ENCODE measurements around the gene ZSCAN25. TPM values are rescaled to one million over a fixed set of nuclear protein-coding genes. Genes with fewer than 3 reads are reported as not detected.
"Not testable (repeated sequence)": the region's sequence is repeated elsewhere in the genome, so short reads cannot be mapped to it uniquely, and the experiment has no call there.

Gene ZSCAN25
- total RNA-seq, 1 experiment from 2014 or later: 5.3 TPM

DNA sequence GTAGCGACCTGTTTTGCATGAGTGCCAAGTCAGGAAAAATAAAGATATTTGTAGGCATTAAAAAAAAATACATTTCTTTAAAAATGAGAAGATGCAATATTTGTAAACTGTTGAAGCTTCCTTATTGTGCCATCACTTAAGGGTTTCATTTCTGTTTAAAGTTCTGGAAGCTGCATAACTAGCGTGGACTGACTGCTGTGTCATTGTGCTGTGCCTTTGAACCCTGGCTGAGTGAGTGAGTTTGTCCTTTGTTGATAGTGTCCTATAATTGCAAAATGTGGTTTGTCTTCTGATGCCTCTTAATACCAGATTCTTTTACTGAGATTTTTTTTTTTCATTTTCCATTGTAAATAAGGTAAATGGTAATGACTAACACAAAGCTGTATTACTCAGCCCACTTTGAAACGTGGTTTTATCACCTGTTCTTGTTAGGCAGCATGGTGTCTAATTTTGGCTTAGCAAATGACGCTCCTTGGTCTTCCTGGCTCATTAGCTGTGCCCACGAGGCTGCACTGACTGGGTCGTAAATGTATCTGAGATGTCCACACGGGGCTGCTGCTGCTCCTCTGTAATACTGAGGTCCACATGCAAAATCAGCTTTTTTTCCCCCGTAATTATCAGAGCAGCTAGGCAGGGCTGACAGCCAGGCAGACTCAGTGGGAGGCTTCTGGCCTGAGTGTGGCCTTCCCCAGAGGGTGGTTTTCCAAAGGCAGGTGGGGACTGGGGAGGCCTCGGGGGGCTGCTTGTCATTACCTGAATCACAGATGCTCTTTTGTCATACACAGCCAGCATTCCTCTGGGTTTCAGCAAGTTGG, 14.8 kb downstream of the ZSCAN25 start:
- peak; percentile 28 for DNase-seq (ENCODE audit: low read depth)
- in situ Hi-C loops (cut with HindIII; ENCODE audit: low pct_unique_long_range_greater_than_20kb, low sequenced_read_pairs): no loop called here

DNA sequence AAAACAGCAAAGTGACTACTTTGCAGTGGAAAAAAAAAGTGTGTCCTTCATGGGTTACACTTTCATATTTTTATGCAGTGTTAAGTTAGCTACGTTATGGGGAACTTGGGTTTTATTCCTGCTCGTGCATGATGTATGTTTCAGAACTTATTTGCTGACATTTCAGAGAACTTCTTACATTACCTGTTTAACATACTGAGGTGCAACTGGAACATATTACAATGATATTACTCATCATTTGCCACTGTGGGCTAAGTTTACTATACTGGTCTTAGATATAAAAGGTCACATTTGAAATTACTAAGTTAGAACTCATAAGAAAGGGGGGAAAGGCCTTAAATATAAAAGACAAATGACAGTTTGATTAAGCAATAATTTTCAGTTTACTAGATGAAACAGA, 20.7 kb downstream of the ZSCAN25 start:
- in situ Hi-C loops (cut with HindIII; ENCODE audit: low pct_unique_long_range_greater_than_20kb, low sequenced_read_pairs): not testable (repeated sequence)

DNA sequence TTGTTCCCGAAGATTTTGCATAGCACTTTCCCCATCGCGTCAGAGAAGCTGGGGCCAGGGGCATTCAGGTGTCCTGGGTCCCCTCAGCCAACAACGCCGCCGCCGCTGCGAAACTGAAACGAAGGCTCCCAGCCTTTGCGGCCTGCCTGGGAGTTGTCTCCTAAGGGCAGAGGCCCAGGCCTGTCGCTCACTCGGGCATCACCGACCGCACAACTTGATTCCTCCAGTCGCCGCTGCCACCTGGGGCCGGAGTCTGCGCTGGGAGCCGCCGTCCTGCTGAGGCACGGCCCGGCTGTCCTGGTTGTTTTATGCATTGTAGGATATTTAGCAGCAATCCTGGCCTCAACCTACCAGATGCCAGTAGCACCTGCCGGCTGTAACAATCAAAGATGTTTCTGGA, 22.0 kb downstream of the ZSCAN25 start:
- in situ Hi-C loops (cut with HindIII; ENCODE audit: low pct_unique_long_range_greater_than_20kb, low sequenced_read_pairs): no loop called here
- no peak for DNase-seq (ENCODE audit: low read depth)

More for the DNA sequence above, 20.7 kb downstream of the ZSCAN25 start:
- not testable (repeated sequence) for DNase-seq (ENCODE audit: low read depth)

DNA sequence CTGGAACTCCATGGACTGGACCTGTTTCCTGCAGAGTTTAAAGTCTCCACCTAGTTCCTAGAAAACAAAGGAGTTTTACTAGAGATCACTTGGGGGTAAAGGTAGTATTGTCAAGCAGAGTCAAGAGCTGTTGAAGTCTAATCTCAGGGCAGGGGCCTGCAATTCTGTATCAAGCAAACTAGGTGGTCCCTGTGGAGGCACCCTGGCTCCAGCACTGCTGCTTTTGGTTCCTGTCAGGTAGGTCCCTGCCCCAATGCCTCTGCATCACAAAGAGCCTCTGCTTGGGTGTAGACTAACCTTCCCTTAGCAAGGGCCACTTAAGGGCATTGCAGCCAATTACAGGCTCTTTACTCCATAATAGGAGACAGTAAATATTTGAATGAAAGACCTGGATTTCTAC, 22.5 kb downstream of the ZSCAN25 start:
- in situ Hi-C loops (cut with HindIII; ENCODE audit: low pct_unique_long_range_greater_than_20kb, low sequenced_read_pairs): no loop called here
- DNase-seq (ENCODE audit: low read depth): no peak

DNA sequence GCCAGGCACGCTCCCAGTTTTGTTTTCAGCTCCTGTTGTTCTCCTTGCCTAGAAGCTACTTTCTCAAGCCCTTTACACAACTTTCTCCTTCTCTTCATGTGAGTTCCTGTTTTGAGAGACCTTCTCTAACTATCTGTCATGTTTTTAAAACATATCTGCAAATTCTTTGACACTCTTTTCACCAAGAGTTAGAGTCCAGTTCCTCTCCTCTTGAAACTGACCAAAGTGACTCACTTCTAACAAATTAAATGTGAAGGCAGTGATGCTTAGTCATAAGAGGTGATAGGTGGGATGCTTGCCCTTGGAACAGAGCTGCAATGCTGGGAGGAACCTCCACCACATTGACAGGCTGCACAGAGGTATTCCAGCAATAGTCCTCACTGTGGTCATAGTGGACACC, 25.3 kb downstream of the ZSCAN25 start:
- no peak for DNase-seq (ENCODE audit: low read depth)

DNA sequence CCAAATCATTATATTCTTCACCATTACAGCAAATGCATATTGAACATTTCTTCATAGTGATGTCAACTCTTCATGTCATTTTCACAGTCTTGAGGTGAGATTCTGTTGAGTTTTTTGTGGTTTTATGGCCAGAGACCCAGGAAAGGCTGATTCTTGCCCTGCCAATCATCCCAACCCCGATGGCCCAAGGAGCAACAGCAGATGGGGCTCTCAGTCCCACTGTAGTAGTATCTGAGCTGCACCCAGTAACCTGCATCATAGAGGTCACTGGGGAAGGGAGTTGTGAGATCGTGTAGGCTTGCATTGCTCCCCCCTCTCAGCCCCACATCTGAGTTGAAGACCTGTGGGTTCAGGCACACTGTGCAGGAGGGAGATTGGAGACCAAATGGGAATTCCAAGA, 26.7 kb downstream of the ZSCAN25 start:
- in situ Hi-C loops (cut with HindIII; ENCODE audit: low pct_unique_long_range_greater_than_20kb, low sequenced_read_pairs): no loop called here
- DNase-seq (ENCODE audit: low read depth): no peak

More for the DNA sequence above, 25.3 kb downstream of the ZSCAN25 start:
- in situ Hi-C loops (cut with HindIII; ENCODE audit: low pct_unique_long_range_greater_than_20kb, low sequenced_read_pairs): no loop called here

DNA sequence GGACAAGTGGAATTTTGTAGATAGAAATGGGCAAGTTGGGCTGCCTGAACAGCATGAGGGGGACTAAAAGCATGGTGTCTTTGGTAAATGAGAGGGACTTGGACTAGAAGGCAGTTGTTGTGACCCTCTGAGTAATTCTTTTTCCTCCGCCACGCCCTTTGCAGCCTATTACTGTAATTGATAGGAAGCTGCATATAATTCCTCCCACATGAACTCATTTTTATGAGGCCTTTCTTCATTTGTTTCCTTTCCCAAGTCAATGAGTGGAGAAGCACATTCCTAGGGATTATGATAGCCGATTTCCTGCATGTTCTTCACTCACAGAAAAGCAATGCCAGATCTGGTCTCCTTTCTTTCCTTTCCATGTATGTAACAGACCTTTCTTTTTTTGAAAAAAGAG, 27.7 kb downstream of the ZSCAN25 start:
- in situ Hi-C loops (cut with HindIII; ENCODE audit: low pct_unique_long_range_greater_than_20kb, low sequenced_read_pairs): no loop called here

DNA sequence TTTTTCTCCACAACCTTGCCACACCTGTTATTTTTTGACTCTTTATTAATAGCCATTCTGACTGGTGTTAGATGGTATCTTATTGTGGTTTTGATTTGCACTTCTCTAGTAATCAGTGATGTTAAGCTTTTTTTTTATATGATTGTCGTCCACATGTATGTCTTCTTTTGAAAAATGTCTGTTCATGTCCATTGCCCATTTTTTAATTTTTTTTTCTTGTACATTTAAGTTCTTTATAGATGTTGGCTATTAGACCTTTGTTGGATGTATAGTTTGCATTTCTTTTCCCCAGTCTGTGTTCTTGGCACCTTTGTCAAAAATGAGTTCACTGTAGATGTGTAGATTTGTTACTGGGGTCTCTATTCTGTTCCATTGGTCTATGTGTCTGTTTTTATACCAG, 28.8 kb downstream of the ZSCAN25 start:
- DNase-seq (ENCODE audit: low read depth): no peak
- in situ Hi-C loops (cut with HindIII; ENCODE audit: low pct_unique_long_range_greater_than_20kb, low sequenced_read_pairs): no loop called here

More for the DNA sequence above, 27.7 kb downstream of the ZSCAN25 start:
- DNase-seq (ENCODE audit: low read depth): no peak

DNA sequence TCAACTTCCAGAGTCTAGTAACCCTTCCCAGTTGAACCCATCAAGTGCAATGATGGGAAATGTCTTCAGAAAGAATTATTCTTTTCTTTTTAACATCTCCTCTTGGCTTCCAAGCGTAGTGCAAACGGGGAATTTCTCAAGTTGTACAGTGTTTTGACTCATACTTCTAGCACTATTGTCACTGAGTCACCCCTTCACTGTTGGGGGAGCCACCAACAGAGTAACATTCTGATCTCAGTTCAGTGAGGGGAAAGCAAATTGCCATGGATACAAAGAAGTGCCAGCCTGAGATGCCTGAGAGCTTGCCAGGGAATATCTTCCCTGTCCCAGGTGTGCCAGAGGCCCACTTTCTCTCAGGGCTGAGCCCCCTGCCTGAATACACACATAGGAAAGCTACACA, 32.1 kb downstream of the ZSCAN25 start:
- DNase-seq (ENCODE audit: low read depth): no peak
- in situ Hi-C loops (cut with HindIII; ENCODE audit: low pct_unique_long_range_greater_than_20kb, low sequenced_read_pairs): no loop called here

DNA sequence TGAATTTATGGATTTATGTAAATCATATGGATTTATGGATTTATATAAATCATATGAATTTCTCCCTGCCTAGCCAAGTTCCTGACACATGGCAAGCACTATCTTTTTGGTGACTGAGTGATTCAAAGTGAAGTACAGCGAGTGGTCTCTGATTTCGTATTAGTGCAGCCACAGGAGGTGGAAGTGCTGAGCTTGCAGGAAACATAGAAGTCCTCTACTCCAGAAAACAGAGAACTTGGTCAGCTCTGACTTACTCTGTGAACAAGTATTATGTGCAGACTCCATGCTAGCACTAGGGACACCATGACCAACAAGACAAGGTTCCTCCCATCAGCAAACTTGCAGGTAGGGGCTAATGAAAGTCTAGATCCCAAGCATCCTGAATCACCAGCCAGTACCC, 34.5 kb downstream of the ZSCAN25 start:
- in situ Hi-C loops (cut with HindIII; ENCODE audit: low pct_unique_long_range_greater_than_20kb, low sequenced_read_pairs): no loop called here
- DNase-seq (ENCODE audit: low read depth): no peak

DNA sequence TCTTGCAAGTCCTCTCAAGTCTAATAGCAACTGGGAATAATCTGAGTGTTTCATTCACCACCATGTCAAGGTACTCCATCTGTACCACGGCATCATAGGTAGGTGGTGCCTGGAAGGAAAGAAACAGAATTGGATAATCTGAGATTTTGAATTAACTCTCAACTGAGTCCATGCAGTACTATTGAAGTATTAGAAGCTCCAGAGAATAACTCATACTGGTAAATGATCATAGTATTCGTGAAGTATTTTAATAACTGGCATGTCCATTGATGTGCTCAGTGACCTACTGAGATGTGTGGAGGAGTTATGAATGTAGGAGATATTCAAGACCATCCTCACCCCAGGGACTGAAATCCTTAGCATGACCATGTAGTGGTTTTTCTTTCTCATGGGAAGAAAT, 35.9 kb downstream of the ZSCAN25 start:
- in situ Hi-C loops (cut with HindIII; ENCODE audit: low pct_unique_long_range_greater_than_20kb, low sequenced_read_pairs): no loop called here
- DNase-seq (ENCODE audit: low read depth): no peak

DNA sequence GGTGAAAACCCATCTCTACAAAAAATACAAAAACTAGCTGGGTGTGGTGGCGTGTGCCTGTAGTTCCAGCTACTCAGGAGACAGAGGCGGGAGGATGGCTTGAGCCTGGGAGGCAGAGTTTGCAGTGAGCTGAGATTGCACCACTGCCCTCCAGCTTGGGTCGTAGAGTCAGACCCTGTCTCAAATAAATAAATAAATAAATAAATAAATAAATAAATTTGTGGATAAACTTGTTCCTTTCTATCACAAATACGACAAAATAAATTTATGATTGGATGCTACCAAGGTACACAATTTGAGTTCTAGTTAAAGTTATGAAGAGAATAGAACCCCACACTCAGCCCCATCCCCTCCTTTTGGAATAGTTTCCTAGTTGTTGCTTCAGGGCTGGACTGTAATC, 36.5 kb downstream of the ZSCAN25 start:
- in situ Hi-C loops (cut with HindIII; ENCODE audit: low pct_unique_long_range_greater_than_20kb, low sequenced_read_pairs); DNase-seq (ENCODE audit: low read depth): not testable (repeated sequence)

DNA sequence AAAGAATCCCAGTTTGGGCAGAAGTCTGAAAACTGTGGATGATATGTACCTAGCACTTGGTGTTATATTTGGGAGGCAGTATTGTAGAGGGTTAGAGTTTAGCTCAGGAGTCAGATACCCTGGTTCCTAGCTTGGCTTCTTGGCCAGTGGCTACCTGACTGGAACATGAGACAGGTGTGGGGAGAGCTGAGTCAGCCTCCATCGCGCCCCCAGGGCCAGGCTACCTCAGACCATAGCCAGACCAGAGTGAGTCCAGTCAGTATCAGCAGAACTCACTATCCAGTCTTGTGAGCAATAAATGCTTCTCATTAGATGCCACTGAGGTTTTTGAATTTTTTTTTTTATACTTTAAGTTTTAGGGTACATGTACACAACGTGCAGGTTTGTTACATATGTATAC, 37.0 kb downstream of the ZSCAN25 start:
- in situ Hi-C loops (cut with HindIII; ENCODE audit: low pct_unique_long_range_greater_than_20kb, low sequenced_read_pairs): no loop called here
- DNase-seq (ENCODE audit: low read depth): no peak

DNA sequence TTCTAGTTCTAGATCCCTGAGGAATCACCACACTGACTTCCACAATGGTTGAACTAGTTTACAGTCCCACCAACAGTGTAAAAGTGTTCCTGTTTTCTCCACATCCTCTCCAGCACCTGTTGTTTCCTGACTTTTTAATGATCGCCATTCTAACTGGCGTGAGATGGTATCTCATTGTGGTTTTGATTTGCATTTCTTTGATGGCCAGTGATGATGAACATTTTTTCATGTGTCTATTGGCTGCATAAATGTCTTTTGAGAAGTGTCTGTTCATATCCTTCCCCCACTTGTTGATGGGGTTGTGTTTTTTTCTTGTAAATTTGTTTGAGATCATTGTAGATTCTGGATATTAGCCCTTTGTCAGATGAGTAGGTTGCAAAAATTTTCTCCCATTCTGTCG, 37.9 kb downstream of the ZSCAN25 start:
- DNase-seq (ENCODE audit: low read depth); in situ Hi-C loops (cut with HindIII; ENCODE audit: low pct_unique_long_range_greater_than_20kb, low sequenced_read_pairs): not testable (repeated sequence)

DNA sequence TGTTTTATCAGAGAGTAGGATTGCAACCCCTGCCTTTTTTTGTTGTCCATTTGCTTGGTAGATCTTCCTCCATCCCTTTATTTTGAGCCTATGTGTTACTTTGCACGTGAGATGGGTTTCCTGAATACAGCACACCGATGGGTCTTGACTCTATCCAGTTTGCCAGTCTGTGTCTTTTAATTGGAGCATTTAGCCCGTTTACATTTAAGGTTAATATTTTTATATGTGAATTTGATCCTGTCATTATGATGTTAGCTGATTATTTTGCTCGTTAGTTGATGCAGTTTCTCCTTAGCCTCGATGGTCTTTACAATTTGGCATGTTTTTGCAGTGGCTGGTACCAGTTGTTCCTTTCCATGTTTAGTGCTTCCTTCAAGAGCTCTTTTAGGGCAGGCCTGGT, 41.1 kb downstream of the ZSCAN25 start:
- DNase-seq (ENCODE audit: low read depth); in situ Hi-C loops (cut with HindIII; ENCODE audit: low pct_unique_long_range_greater_than_20kb, low sequenced_read_pairs): not testable (repeated sequence)

DNA sequence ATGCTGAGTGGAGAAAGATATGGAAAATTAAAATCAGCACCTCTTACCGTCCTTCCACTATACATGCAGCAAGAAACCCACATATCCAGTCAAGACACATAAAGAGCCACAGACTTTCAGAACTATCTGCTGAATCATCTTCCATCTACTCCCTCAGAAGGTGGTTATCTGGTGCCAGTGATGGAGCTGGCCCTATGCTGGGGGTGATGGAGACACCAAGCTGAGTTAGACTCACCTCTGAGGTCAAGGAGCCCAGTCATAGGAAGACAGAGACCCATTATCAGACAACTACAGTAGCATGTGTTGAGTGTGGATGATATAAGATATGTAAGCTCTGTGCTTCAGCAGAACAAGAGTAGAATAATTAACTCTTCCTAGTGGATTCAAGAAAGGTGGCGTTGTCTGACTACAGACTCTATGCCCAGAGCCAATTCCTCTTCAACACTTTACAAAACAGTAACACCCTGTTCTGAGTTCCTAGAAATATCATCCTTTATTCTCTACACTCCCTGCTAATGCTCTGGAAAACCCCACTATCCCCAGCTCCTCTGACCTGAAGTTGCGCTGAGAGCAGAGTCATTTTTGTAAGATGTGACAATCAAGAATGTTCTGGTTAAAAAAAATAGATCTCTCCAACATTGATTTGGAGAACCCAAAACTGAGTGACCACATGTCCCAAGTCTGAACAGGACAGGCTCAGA, 48.7 kb downstream of the ZSCAN25 start:
- in situ Hi-C loops (cut with HindIII; ENCODE audit: low pct_unique_long_range_greater_than_20kb, low sequenced_read_pairs): no loop called here
- DNase-seq (ENCODE audit: low read depth): no peak

DNA sequence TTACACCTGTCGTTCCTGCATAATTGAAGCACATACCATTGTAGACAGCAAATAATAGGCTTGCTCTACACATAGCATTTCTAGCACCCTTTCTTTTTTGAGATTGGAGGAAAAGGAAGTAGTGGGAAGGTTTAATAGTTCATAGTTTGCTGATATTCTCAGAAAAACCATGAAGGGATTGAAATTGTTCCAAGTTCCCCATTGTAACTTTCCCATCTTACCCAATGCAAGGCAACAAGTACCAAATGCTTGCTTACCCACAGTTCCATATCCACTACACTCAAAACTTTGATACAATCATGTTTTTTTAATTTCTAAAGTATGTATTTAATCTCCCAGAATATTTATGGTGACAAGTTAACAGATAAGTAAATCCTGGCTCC, 49.3 kb downstream of the ZSCAN25 start:
- in situ Hi-C loops (cut with HindIII; ENCODE audit: low pct_unique_long_range_greater_than_20kb, low sequenced_read_pairs): no loop called here
- DNase-seq (ENCODE audit: low read depth): no peak

DNA sequence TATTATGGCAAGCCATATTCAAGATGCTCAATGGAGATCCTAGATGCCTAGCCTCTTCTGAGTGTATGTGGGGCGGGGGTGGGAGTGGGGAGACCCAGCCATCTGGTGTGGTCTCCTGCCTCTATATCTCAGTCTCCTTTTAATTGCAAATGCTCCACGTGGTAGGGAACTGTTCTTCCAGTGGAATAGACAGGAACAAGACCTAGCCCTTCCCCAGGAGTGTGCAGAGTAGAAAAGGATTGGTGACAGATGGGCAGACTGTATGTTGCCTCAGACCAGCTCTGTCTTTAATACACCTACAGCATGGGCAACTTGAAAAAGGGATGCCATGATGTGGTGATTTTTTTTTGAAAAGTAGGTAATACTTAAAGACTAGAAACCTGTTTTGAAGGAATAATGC, 50.4 kb downstream of the ZSCAN25 start:
- in situ Hi-C loops (cut with HindIII; ENCODE audit: low pct_unique_long_range_greater_than_20kb, low sequenced_read_pairs): no loop called here
- DNase-seq (ENCODE audit: low read depth): no peak

DNA sequence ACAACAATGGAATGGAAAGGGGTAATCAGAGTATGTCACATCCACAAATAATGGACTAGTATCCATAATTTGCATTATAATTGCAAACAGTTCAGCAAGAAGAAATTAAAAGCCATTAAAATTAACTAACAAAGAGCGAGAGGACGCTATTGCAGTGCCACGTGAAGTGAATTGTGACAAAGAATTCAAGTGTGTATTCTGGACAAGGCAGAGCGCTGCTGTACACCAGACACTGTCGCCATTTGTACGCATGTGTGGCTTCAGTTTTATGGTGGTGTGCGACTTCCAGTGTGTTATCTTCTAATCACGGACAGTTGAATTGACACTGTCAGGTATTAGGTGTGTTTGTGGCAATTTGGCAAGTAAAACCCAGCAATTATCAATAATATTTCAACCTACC, 51.8 kb downstream of the ZSCAN25 start:
- in situ Hi-C loops (cut with HindIII; ENCODE audit: low pct_unique_long_range_greater_than_20kb, low sequenced_read_pairs): no loop called here
- DNase-seq (ENCODE audit: low read depth): no peak

DNA sequence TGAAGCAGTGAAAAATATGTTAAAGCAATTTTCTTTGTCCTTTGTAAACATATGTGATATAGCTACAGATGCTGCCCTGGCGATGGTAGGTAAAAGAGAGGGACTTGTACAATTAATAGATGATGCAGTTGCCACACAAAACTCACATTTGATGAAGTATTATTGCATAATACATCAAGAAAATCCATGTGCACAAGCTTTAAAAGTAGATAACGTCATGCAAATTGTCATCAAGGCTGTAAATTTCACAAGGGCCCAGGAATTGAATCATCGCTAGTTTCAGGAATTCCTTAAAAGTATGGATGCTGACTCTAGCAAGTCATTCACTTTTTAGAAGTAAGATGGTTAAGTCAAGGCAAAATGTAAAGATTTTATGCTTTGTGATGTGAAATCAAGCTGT, 53.0 kb downstream of the ZSCAN25 start:
- in situ Hi-C loops (cut with HindIII; ENCODE audit: low pct_unique_long_range_greater_than_20kb, low sequenced_read_pairs): no loop called here
- DNase-seq (ENCODE audit: low read depth): no peak
